Measurements from ENCODE around the gene SERINC2.

The SERINC2 gene

GRCh38 chr1:31412732-31413404, at the start of gene SERINC2:
Gene SERINC2, plus strand, starts transcription at chr1:31413213. Its CDS starts 53 bp downstream, at chr1:31413266.
- DNase-seq (ENCODE audit: low spot score) = peak; percentile 75

- no peak for DNase-seq (ENCODE audit: low spot score)
These were observed 48.3 kb upstream of the SERINC2 start for GRCh38 chr1:31364561-31365250.

- DNase-seq (ENCODE audit: low spot score) = no peak
These were observed 46.2 kb upstream of the SERINC2 start for GRCh38 chr1:31366796-31367195.

GRCh38 chr1:31368611-31369107, 44.4 kb upstream of the SERINC2 start:
- DNase-seq (ENCODE audit: low spot score) = no peak

GRCh38 chr1:31370021-31370420, 43.0 kb upstream of the SERINC2 start:
- DNase-seq (ENCODE audit: low spot score) = no peak

- no peak for DNase-seq (ENCODE audit: low spot score)
These were observed 42.4 kb upstream of the SERINC2 start for GRCh38 chr1:31370565-31370964.

GRCh38 chr1:31371121-31371959, 41.7 kb upstream of the SERINC2 start:
- no peak for DNase-seq (ENCODE audit: low spot score)

GRCh38 chr1:31372051-31372450, 41.0 kb upstream of the SERINC2 start:
- no peak for DNase-seq (ENCODE audit: low spot score)

- no peak for DNase-seq (ENCODE audit: low spot score)
These were observed 40.3 kb upstream of the SERINC2 start for GRCh38 chr1:31372751-31373055.

- peak; percentile 43 for DNase-seq (ENCODE audit: low spot score)
These were observed 39.7 kb upstream of the SERINC2 start, which contains the start of gene FABP3 for GRCh38 chr1:31373056-31373896. Gene FABP3, minus strand, starts transcription at chr1:31373076. Its CDS starts 62 bp downstream, at chr1:31373014.

- no peak for DNase-seq (ENCODE audit: low spot score)
These were observed 39.0 kb upstream of the SERINC2 start for GRCh38 chr1:31373897-31374486.

GRCh38 chr1:31374511-31375196, 38.4 kb upstream of the SERINC2 start:
- DNase-seq (ENCODE audit: low spot score) = no peak

GRCh38 chr1:31376375-31377134, 36.5 kb upstream of the SERINC2 start:
- no peak for DNase-seq (ENCODE audit: low spot score)

- no peak for DNase-seq (ENCODE audit: low spot score)
These were observed 35.6 kb upstream of the SERINC2 start for GRCh38 chr1:31377364-31377863.

- no peak for DNase-seq (ENCODE audit: low spot score)
These were observed 35.0 kb upstream of the SERINC2 start for GRCh38 chr1:31378001-31378400.

GRCh38 chr1:31380181-31380580, 32.8 kb upstream of the SERINC2 start:
- no peak for DNase-seq (ENCODE audit: low spot score)

- no peak for DNase-seq (ENCODE audit: low spot score)
These were observed 31.4 kb upstream of the SERINC2 start for GRCh38 chr1:31381394-31382294.

- DNase-seq (ENCODE audit: low spot score) = no peak
These were observed 30.5 kb upstream of the SERINC2 start for GRCh38 chr1:31382379-31382989.

Measured in D341Med (cell line).